Psoas muscle (tissue), 8 donors: ENCODE measurements around the gene AQP12A. TPM values are rescaled to one million over a fixed set of nuclear protein-coding genes. Genes with fewer than 3 reads are reported as not detected.

ENCODE experiments used
- ATAC-seq, 4 donors: fragments of 200-7000 bp; cut with Tn5 transposase; one replicate each; pipeline ENCODE4 v1.9.1; 2020; ENCODE audit warnings: moderate library complexity in 3 of 4, mild to moderate bottlenecking in 2 of 4
- DNase-seq, 2 donors: peaks; one replicate each; pipeline ENCODE4 v3.0.0-alpha.2; 2020
- H3K27ac ChIP-seq: fragments of 200-600 bp; one replicate; pipeline ENCODE4 v1.8.0; 2022
- H3K27me3 ChIP-seq, 3 donors: fragments of 200-600 bp in 1 of 3; one replicate each; pipeline versions ENCODE4 v1.6.1 to v1.8.0; 2013 to 2022; ENCODE audit warnings: low read length in 2 of 3, mild to moderate bottlenecking in 2 of 3, moderate library complexity in 1 of 3; ENCODE audit not compliant: insufficient read depth in 3 of 3
- H3K36me3 ChIP-seq, 2 donors: fragments of 200-600 bp in 1 of 2; one replicate each; pipeline versions ENCODE4 v1.6.1 to v1.8.0; 2013 to 2022; ENCODE audit warnings: low read depth in 1 of 2, mild to moderate bottlenecking in 1 of 2, moderate library complexity in 1 of 2; ENCODE audit not compliant: insufficient read depth in 1 of 2
- H3K4me1 ChIP-seq: fragments of 200-600 bp; one replicate; pipeline ENCODE4 v1.8.0; 2022
- H3K4me3 ChIP-seq: fragments of 200-600 bp; one replicate; pipeline ENCODE4 v1.8.0; 2022; ENCODE audit warnings: mild to moderate bottlenecking
- H3K9me3 ChIP-seq: fragments of 200-600 bp; one replicate; pipeline ENCODE4 v1.8.0; 2022
- CTCF ChIP-seq: fragments of 200-600 bp; IDR thresholded peaks from one replicate; pipeline ENCODE4 v1.8.0; 2022; ENCODE audit warnings: antibody characterized with exemption
- WGBS, 3 donors: extraction: QIAGEN DNeasy Blood & Tissue Kit; methylation state at CpG; one replicate each; pipeline versions ENCODE4 v1.1.6 to v1.1.7; 2013; 5-methylcytosine and 5-hydroxymethylcytosine counted together
- intact Hi-C, 2 donors: fragments of 100-400 bp; cut with DNase I; formaldehyde crosslinking; loops; one replicate each; pipeline versions ENCODE4 v1.11.0 to v1.14.2; 2022
- polyA plus RNA-seq, 3 donors: library from polyadenylated mRNA; stranded (reverse); fragments of 200-250 nt; gene quantifications; one replicate each; pipeline ENCODE4 v1.2.3, GENCODE V29; 2013
- total RNA-seq, 4 donors: library from RNA; stranded (reverse); fragmentation: NEBNext Ultra II Directional in 2 of 4; extraction: Animal tissue kit (Norgen Biotek cat#: 25700) in 2 of 4; gene quantifications; one replicate each; pipeline versions ENCODE4 v1.2.1 to v1.2.4, GENCODE V29; 2021 to 2023
- donor health status: healthy with polysubstance abuse.
- donor health status: DM: no; HTN: no; CAD: no; lungs with moderate emphysema.
- donor health status: Bipolar disorder and iron deficiency.
- donor health status: healthy.
- donor health status: DM: yes; HTN: yes; CAD: no.
- donor health status: DM: no; HTN: no; CAD: no.
- donor health status: DM: no; HTN: no; CAD: no.
- donor health status: DM: yes; HTN: yes; CAD: no.

The AQP12A gene
- total and polyA plus RNA-seq, 7 donors, result not detected

GRCh38 chr2:240741091-240741490 lies 49.4 kb downstream of the AQP12A start:
- WGBS, 3 donors, result 86 to 88% (median 87%) methylated on average over 18 of the region's 18 CpGs

GRCh38 chr2:240742602-240743095 lies 51.0 kb downstream of the AQP12A start:
- intact Hi-C loops, result no loop called here
- Histone ChIP-seq H3K4me3 (no peak overlapping the region), H3K36me3 (no peaks in the 10 kb centered on the region), H3K9me3 (no peaks in the 10 kb centered on the region), H3K27me3 (peaks cover 0 to 2% (median 0%) of the 10 kb centered on the region in 3 donors), H3K4me1 (no peaks in the 10 kb centered on the region), H3K27ac (no peak overlapping the region)
- ATAC-seq (no peak), DNase-seq (no peak)
- no peak for TF ChIP-seq CTCF
- 86 to 87% (median 86%) methylated on average over 12 to 13 of the region's 13 CpGs for WGBS, 3 donors

More at GRCh38 chr2:240741091-240741490, 49.4 kb downstream of the AQP12A start:
- no peaks in the 10 kb centered on the region for H3K4me1 ChIP-seq
- no peak overlapping the region for H3K27ac ChIP-seq
- H3K36me3 ChIP-seq, result no peaks in the 10 kb centered on the region
- no peak for ATAC-seq
- intact Hi-C loops, result no loop called here
- no peaks in the 10 kb centered on the region for H3K9me3 ChIP-seq
- DNase-seq, result no peak
- no peak overlapping the region for H3K4me3 ChIP-seq
- H3K27me3 ChIP-seq, result peaks cover 0 to 2% (median 0%) of the 10 kb centered on the region in 3 donors
- no peak for TF ChIP-seq CTCF

GRCh38 chr2:240745456-240745855 lies 53.8 kb downstream of the AQP12A start:
- H3K27me3 ChIP-seq, result no peaks in the 10 kb centered on the region
- DNase-seq (no peak), ATAC-seq (no peak)
- no peak overlapping the region for H3K4me3 ChIP-seq
- no peaks in the 10 kb centered on the region for H3K4me1 ChIP-seq
- H3K9me3 ChIP-seq, result no peaks in the 10 kb centered on the region
- intact Hi-C loops, result no loop called here
- no peak overlapping the region for H3K27ac ChIP-seq
- TF ChIP-seq CTCF, result no peak
- H3K36me3 ChIP-seq, result no peaks in the 10 kb centered on the region
- WGBS, 3 donors, result 90 to 94% (median 93%) methylated on average over 15 of the region's 15 CpGs

GRCh38 chr2:240745962-240746361 lies 54.3 kb downstream of the AQP12A start:
- H3K4me3 ChIP-seq, result no peak overlapping the region
- no peak for ATAC-seq
- H3K36me3 ChIP-seq, result no peaks in the 10 kb centered on the region
- no peaks in the 10 kb centered on the region for H3K27me3 ChIP-seq
- 84 to 93% (median 89%) methylated on average over 12 to 15 of the region's 15 CpGs for WGBS, 3 donors
- H3K9me3 ChIP-seq, result no peaks in the 10 kb centered on the region
- TF ChIP-seq CTCF, result no peak
- no peaks in the 10 kb centered on the region for H3K4me1 ChIP-seq
- no peak for DNase-seq
- no peak overlapping the region for H3K27ac ChIP-seq
- intact Hi-C loops, result no loop called here

GRCh38 chr2:240746671-240747070 lies 55.0 kb downstream of the AQP12A start:
- intact Hi-C loops, result no loop called here
- TF ChIP-seq CTCF, result no peak
- DNase-seq, result no peak
- Histone ChIP-seq H3K4me3 (no peak overlapping the region), H3K36me3 (no peaks in the 10 kb centered on the region), H3K9me3 (no peaks in the 10 kb centered on the region), H3K4me1 (no peaks in the 10 kb centered on the region), H3K27me3 (no peaks in the 10 kb centered on the region), H3K27ac (no peak overlapping the region)
- ATAC-seq, result no peak
- 93 to 96% (median 93%) methylated on average over 16 of the region's 16 CpGs for WGBS, 3 donors
